GM12864 (cell line): ENCODE data around the gene PDE8B.
A peak's percentile ranks its signal among the peaks of the same experiment; 100 is the strongest.

Experiments used
- DNase-seq: peaks from one replicate; pipeline ENCODE4 v3.0.0-alpha.2; 2011; ENCODE audit warnings: low read depth
- H3K4me3 ChIP-seq: 2 replicates; pipeline ENCODE4 v1.5.1; 2011; ENCODE audit warnings: mild to moderate bottlenecking, low read depth, low read length, control low read depth
- CTCF ChIP-seq: IDR thresholded peaks from 2 replicates; pipeline ENCODE4 v1.5.1; 2011; ENCODE audit warnings: low read depth, mild to moderate bottlenecking, moderate library complexity, low read length, control low read depth, inconsistent platforms; ENCODE audit errors: missing control alignments

The PDE8B gene

GRCh38 chr5:77210091-77210963 is at the start of gene PDE8B:
PDE8B (plus strand) TSS chr5:77210680; CDS start chr5:77210926, 246 bp downstream.
- H3K4me3 ChIP-seq: peak within 1 kb of the TSS; percentile 38; the same call in 1 of the 2 replicates
- TF ChIP-seq CTCF: no peak

GRCh38 chr5:77163453-77163852 is 47.0 kb upstream of the PDE8B start:
- no peak overlapping the region for H3K4me3 ChIP-seq
- no peak for TF ChIP-seq CTCF
- DNase-seq: no peak

More at GRCh38 chr5:77210091-77210963, at the start of gene PDE8B:
- no peak for DNase-seq

GRCh38 chr5:77167063-77167462 is 43.4 kb upstream of the PDE8B start:
- no peak overlapping the region for H3K4me3 ChIP-seq
- no peak for TF ChIP-seq CTCF
- no peak for DNase-seq

- no peak overlapping the region for H3K4me3 ChIP-seq
- no peak for TF ChIP-seq CTCF
- no peak for DNase-seq
These were observed 42.8 kb upstream of the PDE8B start for GRCh38 chr5:77167695-77168121.

GRCh38 chr5:77168161-77168878 is 42.2 kb upstream of the PDE8B start:
- no peak for TF ChIP-seq CTCF
- DNase-seq: no peak
- H3K4me3 ChIP-seq: no peak overlapping the region

GRCh38 chr5:77168879-77169244 is 41.6 kb upstream of the PDE8B start:
- no peak for DNase-seq
- TF ChIP-seq CTCF: no peak
- H3K4me3 ChIP-seq: no peak overlapping the region
